Panc1 (cell line): ENCODE measurements around the gene CNTN4. TPM values are rescaled to one million over a fixed set of nuclear protein-coding genes. Genes with fewer than 3 reads are reported as not detected.

Experiments used
- ATAC-seq: fragments of 200-7000 bp; cut with Tn5 transposase; 2 replicates; pipeline ENCODE4 v1.9.1; 2020; ENCODE audit warnings: mild to moderate bottlenecking, moderate library complexity
- BruUV-seq: library from RNA; stranded (reverse); fragments of 400-500 nt; replicated peaks from 2 replicates; lab custom pipeline; 2021; lab: Mats Ljungman, UMichigan
- CTCF ChIA-PET: fragments of 300-600 bp; sonication (Branson Sonifier 250); formaldehyde crosslinking; loops from one replicate; lab custom pipeline; 2022; ENCODE audit warnings: antibody characterized with exemption; lab: Charles Lee
- POLR2A ChIA-PET: fragments of 300-600 bp; sonication (Branson Sonifier 250); formaldehyde crosslinking; loops from one replicate; lab custom pipeline; 2022; ENCODE audit warnings: antibody characterized with exemption; lab: Charles Lee
- DNase-seq: peaks from one replicate; pipeline ENCODE4 v3.0.0-alpha.2; 2010; ENCODE audit warnings: low read depth, low spot score
- H3K27ac ChIP-seq: 2 replicates; pipeline ENCODE4 v1.5.1; 2011; ENCODE audit warnings: mild to moderate bottlenecking, low read length, inconsistent platforms
- H3K27me3 ChIP-seq: fragments of 200-500 bp; sonication (Bioruptor generic); 2 replicates; pipeline ENCODE4 v1.6.0; 2014; ENCODE audit warnings: low read length, inconsistent platforms; ENCODE audit not compliant: control insufficient read depth, insufficient read depth
- H3K36me3 ChIP-seq: fragments of 200-500 bp; sonication (Bioruptor generic); 2 replicates; pipeline ENCODE4 v1.5.1; 2014; ENCODE audit warnings: inconsistent platforms, mild to moderate bottlenecking, low read length, moderate library complexity; ENCODE audit not compliant: control insufficient read depth, insufficient read depth
- H3K4me1 ChIP-seq: 2 replicates; pipeline ENCODE4 v1.5.1; 2011; ENCODE audit warnings: inconsistent platforms, mild to moderate bottlenecking, low read length, moderate library complexity; ENCODE audit not compliant: control insufficient read depth, insufficient read depth
- H3K4me3 ChIP-seq, 2 experiments: 2 replicates each; pipeline ENCODE4 v1.5.1; 2011 to 2012; ENCODE audit warnings: low read depth in 2 of 2, low read length in 2 of 2, mild to moderate bottlenecking in 2 of 2, inconsistent platforms in 1 of 2, moderate library complexity in 1 of 2
- H3K9me3 ChIP-seq: fragments of 200-500 bp; sonication (Bioruptor generic); 2 replicates; pipeline ENCODE4 v1.5.1; 2014; ENCODE audit warnings: low read depth, mild to moderate bottlenecking, inconsistent platforms, low read length, moderate library complexity; ENCODE audit not compliant: control insufficient read depth, insufficient read depth
- POLR2AphosphoS5 ChIP-seq: IDR thresholded peaks from 2 replicates; pipeline ENCODE4 v1.6.1; 2012; ENCODE audit warnings: mild to moderate bottlenecking, low read depth, low read length, moderate library complexity
- SIN3A ChIP-seq: IDR thresholded peaks from 2 replicates; pipeline ENCODE4 v1.6.1; 2012; ENCODE audit warnings: low read depth, mild to moderate bottlenecking, low read length, moderate library complexity, borderline replicate concordance; ENCODE audit not compliant: insufficient read depth
- TCF7L2 ChIP-seq: IDR thresholded peaks from 2 replicates; pipeline ENCODE4 v1.6.1; 2011; ENCODE audit warnings: mild to moderate bottlenecking, low read depth, low read length, inconsistent platforms
- in situ Hi-C: cut with HindIII; loops from 2 replicates; pipeline ENCODE4 v1.10.0; 2016; ENCODE audit warnings: low sequenced_read_pairs, low pct_unique_long_range_greater_than_20kb
- intact Hi-C: fragments of 100-400 bp; cut with micrococcal nuclease; formaldehyde crosslinking; loops from one replicate; pipeline ENCODE4 v1.10.0; 2022; ENCODE audit not compliant: unreplicated experiment
- total RNA-seq: library from RNA; stranded (reverse); gene quantifications from one replicate; pipeline ENCODE4 v1.2.1, GENCODE V29; 2021; ENCODE audit not compliant: unreplicated experiment
- TF ChIP-seq, protein P1 (sequence below), 2 experiments: IDR thresholded peaks; 2 replicates each; pipeline ENCODE4 v1.6.1; 2011 to 2012; ENCODE audit warnings: low read depth in 2 of 2, control low read depth in 1 of 2, low read length in 1 of 2, mild to moderate bottlenecking in 1 of 2, moderate library complexity in 1 of 2; ENCODE audit not compliant: insufficient read depth in 1 of 2
- TF ChIP-seq, protein P2 (sequence below): fragments of 450-650 bp; IDR thresholded peaks from 2 replicates; pipeline ENCODE4 v1.5.1; 2017; ENCODE audit warnings: mild to moderate bottlenecking

CNTN4 gene
- total RNA-seq, 1 experiment from 2014 or later = not detected

DNA sequence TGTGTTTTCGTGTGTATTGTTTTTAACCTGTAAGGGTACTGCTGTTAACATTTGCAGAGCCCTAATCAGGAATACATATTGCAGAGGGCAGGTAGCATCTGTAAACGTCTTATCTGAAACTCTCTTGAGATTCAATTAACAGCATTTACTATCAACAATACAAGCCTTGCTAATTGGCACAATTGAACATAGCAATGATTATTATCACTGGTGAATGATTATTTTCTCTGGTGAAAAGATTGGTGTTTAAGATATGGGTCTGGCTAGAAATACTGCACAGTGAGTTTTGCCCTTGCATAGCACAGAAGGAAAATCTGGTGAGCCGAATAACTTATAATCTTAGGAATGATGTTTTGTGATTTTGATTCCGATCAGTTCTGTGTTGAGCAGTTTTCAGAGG is 5.9 kb upstream of the CNTN4 start:
- ChIA-PET CTCF (no interaction called here), POLR2A (no interaction called here)
- Histone ChIP-seq H3K4me3 (no peak overlapping the region), H3K27ac (no peak overlapping the region), H3K9me3 (no peaks in the 10 kb centered on the region), H3K36me3 (no peaks in the 10 kb centered on the region), H3K27me3 (no peaks in the 10 kb centered on the region), H3K4me1 (no peaks in the 10 kb centered on the region)
- intact Hi-C loops (no loop called here), in situ Hi-C loops (no loop called here)
- no TSS peak for BruUV-seq
- no peak for DNase-seq
- no peak for TF ChIP-seq SIN3A
- TF ChIP-seq TCF7L2 = no peak
- TF ChIP-seq, protein P1, sequence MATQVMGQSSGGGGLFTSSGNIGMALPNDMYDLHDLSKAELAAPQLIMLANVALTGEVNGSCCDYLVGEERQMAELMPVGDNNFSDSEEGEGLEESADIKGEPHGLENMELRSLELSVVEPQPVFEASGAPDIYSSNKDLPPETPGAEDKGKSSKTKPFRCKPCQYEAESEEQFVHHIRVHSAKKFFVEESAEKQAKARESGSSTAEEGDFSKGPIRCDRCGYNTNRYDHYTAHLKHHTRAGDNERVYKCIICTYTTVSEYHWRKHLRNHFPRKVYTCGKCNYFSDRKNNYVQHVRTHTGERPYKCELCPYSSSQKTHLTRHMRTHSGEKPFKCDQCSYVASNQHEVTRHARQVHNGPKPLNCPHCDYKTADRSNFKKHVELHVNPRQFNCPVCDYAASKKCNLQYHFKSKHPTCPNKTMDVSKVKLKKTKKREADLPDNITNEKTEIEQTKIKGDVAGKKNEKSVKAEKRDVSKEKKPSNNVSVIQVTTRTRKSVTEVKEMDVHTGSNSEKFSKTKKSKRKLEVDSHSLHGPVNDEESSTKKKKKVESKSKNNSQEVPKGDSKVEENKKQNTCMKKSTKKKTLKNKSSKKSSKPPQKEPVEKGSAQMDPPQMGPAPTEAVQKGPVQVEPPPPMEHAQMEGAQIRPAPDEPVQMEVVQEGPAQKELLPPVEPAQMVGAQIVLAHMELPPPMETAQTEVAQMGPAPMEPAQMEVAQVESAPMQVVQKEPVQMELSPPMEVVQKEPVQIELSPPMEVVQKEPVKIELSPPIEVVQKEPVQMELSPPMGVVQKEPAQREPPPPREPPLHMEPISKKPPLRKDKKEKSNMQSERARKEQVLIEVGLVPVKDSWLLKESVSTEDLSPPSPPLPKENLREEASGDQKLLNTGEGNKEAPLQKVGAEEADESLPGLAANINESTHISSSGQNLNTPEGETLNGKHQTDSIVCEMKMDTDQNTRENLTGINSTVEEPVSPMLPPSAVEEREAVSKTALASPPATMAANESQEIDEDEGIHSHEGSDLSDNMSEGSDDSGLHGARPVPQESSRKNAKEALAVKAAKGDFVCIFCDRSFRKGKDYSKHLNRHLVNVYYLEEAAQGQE (IDR thresholded peaks at IDR 0.05; ENCODE audit: insufficient read depth in 1 of 2, low read depth in 2 of 2, low read length in 1 of 2) = no peak
- TF ChIP-seq POLR2AphosphoS5 = no peak
- TF ChIP-seq, protein P2, sequence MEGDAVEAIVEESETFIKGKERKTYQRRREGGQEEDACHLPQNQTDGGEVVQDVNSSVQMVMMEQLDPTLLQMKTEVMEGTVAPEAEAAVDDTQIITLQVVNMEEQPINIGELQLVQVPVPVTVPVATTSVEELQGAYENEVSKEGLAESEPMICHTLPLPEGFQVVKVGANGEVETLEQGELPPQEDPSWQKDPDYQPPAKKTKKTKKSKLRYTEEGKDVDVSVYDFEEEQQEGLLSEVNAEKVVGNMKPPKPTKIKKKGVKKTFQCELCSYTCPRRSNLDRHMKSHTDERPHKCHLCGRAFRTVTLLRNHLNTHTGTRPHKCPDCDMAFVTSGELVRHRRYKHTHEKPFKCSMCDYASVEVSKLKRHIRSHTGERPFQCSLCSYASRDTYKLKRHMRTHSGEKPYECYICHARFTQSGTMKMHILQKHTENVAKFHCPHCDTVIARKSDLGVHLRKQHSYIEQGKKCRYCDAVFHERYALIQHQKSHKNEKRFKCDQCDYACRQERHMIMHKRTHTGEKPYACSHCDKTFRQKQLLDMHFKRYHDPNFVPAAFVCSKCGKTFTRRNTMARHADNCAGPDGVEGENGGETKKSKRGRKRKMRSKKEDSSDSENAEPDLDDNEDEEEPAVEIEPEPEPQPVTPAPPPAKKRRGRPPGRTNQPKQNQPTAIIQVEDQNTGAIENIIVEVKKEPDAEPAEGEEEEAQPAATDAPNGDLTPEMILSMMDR = no peak
- no peak for ATAC-seq

DNA sequence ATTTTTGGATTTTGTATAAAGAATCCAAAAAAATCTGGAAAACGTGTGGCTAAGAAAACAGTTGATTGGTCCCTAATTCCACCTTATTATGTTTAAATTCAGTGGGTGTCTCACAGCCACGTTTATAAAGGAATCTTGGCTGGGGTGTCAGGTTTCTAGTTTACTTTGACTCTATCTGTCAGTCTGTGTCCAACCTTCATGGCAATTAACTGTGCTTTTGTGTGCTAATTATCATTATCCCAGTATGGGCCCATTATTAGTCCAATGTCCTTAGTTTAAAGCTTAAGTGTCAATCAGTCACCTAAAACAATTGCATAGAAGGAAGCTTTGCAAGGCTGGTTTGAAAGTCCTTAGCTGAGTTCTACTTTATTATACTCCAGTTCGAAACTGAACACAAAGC is 3.7 kb upstream of the CNTN4 start:
- Histone ChIP-seq H3K36me3 (no peaks in the 10 kb centered on the region), H3K27me3 (no peaks in the 10 kb centered on the region), H3K27ac (no peak overlapping the region), H3K4me3 (no peak overlapping the region), H3K4me1 (no peaks in the 10 kb centered on the region), H3K9me3 (no peaks in the 10 kb centered on the region)
- no TSS peak for BruUV-seq
- in situ Hi-C loops (no loop called here), intact Hi-C loops (no loop called here)
- CTCF ChIA-PET = no interaction called here
- DNase-seq = no peak
- TF ChIP-seq, protein P2 = no peak
- TF ChIP-seq, protein P1 (IDR thresholded peaks at IDR 0.05; ENCODE audit: insufficient read depth in 1 of 2, low read depth in 2 of 2, low read length in 1 of 2) = no peak
- TF ChIP-seq SIN3A (no peak), POLR2AphosphoS5 (no peak), TCF7L2 (no peak)
- POLR2A ChIA-PET = no interaction called here
- no peak for ATAC-seq
